Panc1 (cell line): ENCODE results near the gene CDYL2. TPM values are rescaled to one million over a fixed set of nuclear protein-coding genes. Genes with fewer than 3 reads are reported as not detected.

Experiments
- ATAC-seq: fragments of 200-7000 bp; cut with Tn5 transposase; 2 replicates; pipeline ENCODE4 v1.9.1; 2020; ENCODE audit warnings: mild to moderate bottlenecking, moderate library complexity
- BruUV-seq: library from RNA; stranded (reverse); fragments of 400-500 nt; replicated peaks from 2 replicates; lab custom pipeline; 2021; lab: Mats Ljungman, UMichigan
- CTCF ChIA-PET: fragments of 300-600 bp; sonication (Branson Sonifier 250); formaldehyde crosslinking; loops from one replicate; lab custom pipeline; 2022; ENCODE audit warnings: antibody characterized with exemption; lab: Charles Lee
- POLR2A ChIA-PET: fragments of 300-600 bp; sonication (Branson Sonifier 250); formaldehyde crosslinking; loops from one replicate; lab custom pipeline; 2022; ENCODE audit warnings: antibody characterized with exemption; lab: Charles Lee
- DNase-seq: peaks from one replicate; pipeline ENCODE4 v3.0.0-alpha.2; 2010; ENCODE audit warnings: low read depth, low spot score
- H3K27ac ChIP-seq: 2 replicates; pipeline ENCODE4 v1.5.1; 2011; ENCODE audit warnings: mild to moderate bottlenecking, low read length, inconsistent platforms
- H3K27me3 ChIP-seq: fragments of 200-500 bp; sonication (Bioruptor generic); 2 replicates; pipeline ENCODE4 v1.6.0; 2014; ENCODE audit warnings: low read length, inconsistent platforms; ENCODE audit not compliant: control insufficient read depth, insufficient read depth
- H3K36me3 ChIP-seq: fragments of 200-500 bp; sonication (Bioruptor generic); 2 replicates; pipeline ENCODE4 v1.5.1; 2014; ENCODE audit warnings: inconsistent platforms, mild to moderate bottlenecking, low read length, moderate library complexity; ENCODE audit not compliant: control insufficient read depth, insufficient read depth
- H3K4me1 ChIP-seq: 2 replicates; pipeline ENCODE4 v1.5.1; 2011; ENCODE audit warnings: inconsistent platforms, mild to moderate bottlenecking, low read length, moderate library complexity; ENCODE audit not compliant: control insufficient read depth, insufficient read depth
- H3K4me3 ChIP-seq, 2 experiments: 2 replicates each; pipeline ENCODE4 v1.5.1; 2011 to 2012; ENCODE audit warnings: low read depth in 2 of 2, low read length in 2 of 2, mild to moderate bottlenecking in 2 of 2, inconsistent platforms in 1 of 2, moderate library complexity in 1 of 2
- H3K9me3 ChIP-seq: fragments of 200-500 bp; sonication (Bioruptor generic); 2 replicates; pipeline ENCODE4 v1.5.1; 2014; ENCODE audit warnings: low read depth, mild to moderate bottlenecking, inconsistent platforms, low read length, moderate library complexity; ENCODE audit not compliant: control insufficient read depth, insufficient read depth
- POLR2AphosphoS5 ChIP-seq: IDR thresholded peaks from 2 replicates; pipeline ENCODE4 v1.6.1; 2012; ENCODE audit warnings: mild to moderate bottlenecking, low read depth, low read length, moderate library complexity
- SIN3A ChIP-seq: IDR thresholded peaks from 2 replicates; pipeline ENCODE4 v1.6.1; 2012; ENCODE audit warnings: low read depth, mild to moderate bottlenecking, low read length, moderate library complexity, borderline replicate concordance; ENCODE audit not compliant: insufficient read depth
- TCF7L2 ChIP-seq: IDR thresholded peaks from 2 replicates; pipeline ENCODE4 v1.6.1; 2011; ENCODE audit warnings: mild to moderate bottlenecking, low read depth, low read length, inconsistent platforms
- in situ Hi-C: cut with HindIII; loops from 2 replicates; pipeline ENCODE4 v1.10.0; 2016; ENCODE audit warnings: low sequenced_read_pairs, low pct_unique_long_range_greater_than_20kb
- intact Hi-C: fragments of 100-400 bp; cut with micrococcal nuclease; formaldehyde crosslinking; loops from one replicate; pipeline ENCODE4 v1.10.0; 2022; ENCODE audit not compliant: unreplicated experiment
- total RNA-seq: library from RNA; stranded (reverse); gene quantifications from one replicate; pipeline ENCODE4 v1.2.1, GENCODE V29; 2021; ENCODE audit not compliant: unreplicated experiment
- TF ChIP-seq, protein P1 (sequence below): fragments of 450-650 bp; IDR thresholded peaks from 2 replicates; pipeline ENCODE4 v1.5.1; 2017; ENCODE audit warnings: mild to moderate bottlenecking
- TF ChIP-seq, protein P2 (sequence below), 2 experiments: IDR thresholded peaks; 2 replicates each; pipeline ENCODE4 v1.6.1; 2011 to 2012; ENCODE audit warnings: low read depth in 2 of 2, control low read depth in 1 of 2, low read length in 1 of 2, mild to moderate bottlenecking in 1 of 2, moderate library complexity in 1 of 2; ENCODE audit not compliant: insufficient read depth in 1 of 2

The CDYL2 gene
- total RNA-seq, 1 experiment from 2014 or later = 6.1 TPM

DNA sequence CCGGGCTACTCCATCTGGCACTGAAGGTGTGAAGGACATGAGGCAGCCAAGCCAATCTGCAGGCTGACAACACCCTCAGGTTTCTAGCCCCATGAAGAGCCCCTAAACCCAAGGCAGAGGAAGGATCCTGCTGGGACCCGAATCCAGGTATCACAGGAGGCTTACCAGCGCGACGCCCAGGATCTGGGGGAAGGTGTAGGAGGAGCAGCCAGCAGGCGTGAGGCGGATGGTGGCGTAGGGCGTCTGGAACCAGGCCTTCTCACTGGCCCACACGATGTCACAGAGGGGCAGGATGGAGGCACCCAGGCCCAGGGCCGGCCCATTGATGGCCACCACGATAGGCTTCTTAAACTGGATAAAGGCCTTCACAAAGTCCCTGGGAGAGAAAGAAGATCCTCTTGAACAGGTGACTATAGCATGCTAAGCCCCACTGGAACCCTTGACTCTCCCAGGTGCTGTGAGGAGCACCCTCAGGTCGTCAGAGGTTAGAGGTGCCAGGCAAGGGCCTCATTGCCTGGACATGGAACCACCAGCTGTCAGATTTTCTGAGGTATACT is 191.9 kb downstream of the CDYL2 start:
- TF ChIP-seq POLR2AphosphoS5 (no peak), TCF7L2 (no peak), SIN3A (no peak)
- TF ChIP-seq, protein P1, sequence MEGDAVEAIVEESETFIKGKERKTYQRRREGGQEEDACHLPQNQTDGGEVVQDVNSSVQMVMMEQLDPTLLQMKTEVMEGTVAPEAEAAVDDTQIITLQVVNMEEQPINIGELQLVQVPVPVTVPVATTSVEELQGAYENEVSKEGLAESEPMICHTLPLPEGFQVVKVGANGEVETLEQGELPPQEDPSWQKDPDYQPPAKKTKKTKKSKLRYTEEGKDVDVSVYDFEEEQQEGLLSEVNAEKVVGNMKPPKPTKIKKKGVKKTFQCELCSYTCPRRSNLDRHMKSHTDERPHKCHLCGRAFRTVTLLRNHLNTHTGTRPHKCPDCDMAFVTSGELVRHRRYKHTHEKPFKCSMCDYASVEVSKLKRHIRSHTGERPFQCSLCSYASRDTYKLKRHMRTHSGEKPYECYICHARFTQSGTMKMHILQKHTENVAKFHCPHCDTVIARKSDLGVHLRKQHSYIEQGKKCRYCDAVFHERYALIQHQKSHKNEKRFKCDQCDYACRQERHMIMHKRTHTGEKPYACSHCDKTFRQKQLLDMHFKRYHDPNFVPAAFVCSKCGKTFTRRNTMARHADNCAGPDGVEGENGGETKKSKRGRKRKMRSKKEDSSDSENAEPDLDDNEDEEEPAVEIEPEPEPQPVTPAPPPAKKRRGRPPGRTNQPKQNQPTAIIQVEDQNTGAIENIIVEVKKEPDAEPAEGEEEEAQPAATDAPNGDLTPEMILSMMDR = no peak
- TF ChIP-seq, protein P2, sequence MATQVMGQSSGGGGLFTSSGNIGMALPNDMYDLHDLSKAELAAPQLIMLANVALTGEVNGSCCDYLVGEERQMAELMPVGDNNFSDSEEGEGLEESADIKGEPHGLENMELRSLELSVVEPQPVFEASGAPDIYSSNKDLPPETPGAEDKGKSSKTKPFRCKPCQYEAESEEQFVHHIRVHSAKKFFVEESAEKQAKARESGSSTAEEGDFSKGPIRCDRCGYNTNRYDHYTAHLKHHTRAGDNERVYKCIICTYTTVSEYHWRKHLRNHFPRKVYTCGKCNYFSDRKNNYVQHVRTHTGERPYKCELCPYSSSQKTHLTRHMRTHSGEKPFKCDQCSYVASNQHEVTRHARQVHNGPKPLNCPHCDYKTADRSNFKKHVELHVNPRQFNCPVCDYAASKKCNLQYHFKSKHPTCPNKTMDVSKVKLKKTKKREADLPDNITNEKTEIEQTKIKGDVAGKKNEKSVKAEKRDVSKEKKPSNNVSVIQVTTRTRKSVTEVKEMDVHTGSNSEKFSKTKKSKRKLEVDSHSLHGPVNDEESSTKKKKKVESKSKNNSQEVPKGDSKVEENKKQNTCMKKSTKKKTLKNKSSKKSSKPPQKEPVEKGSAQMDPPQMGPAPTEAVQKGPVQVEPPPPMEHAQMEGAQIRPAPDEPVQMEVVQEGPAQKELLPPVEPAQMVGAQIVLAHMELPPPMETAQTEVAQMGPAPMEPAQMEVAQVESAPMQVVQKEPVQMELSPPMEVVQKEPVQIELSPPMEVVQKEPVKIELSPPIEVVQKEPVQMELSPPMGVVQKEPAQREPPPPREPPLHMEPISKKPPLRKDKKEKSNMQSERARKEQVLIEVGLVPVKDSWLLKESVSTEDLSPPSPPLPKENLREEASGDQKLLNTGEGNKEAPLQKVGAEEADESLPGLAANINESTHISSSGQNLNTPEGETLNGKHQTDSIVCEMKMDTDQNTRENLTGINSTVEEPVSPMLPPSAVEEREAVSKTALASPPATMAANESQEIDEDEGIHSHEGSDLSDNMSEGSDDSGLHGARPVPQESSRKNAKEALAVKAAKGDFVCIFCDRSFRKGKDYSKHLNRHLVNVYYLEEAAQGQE (IDR thresholded peaks at IDR 0.05; ENCODE audit: insufficient read depth in 1 of 2, low read depth in 2 of 2, low read length in 1 of 2) = no peak
- Histone ChIP-seq H3K4me1 (no peaks in the 10 kb centered on the region), H3K27me3 (no peaks in the 10 kb centered on the region), H3K36me3 (no peaks in the 10 kb centered on the region), H3K4me3 (no peak overlapping the region), H3K9me3 (no peaks in the 10 kb centered on the region), H3K27ac (no peak overlapping the region)
- CTCF ChIA-PET = no interaction called here
- intact Hi-C loops = no loop called here
- DNase-seq (no peak), ATAC-seq (no peak)
- in situ Hi-C loops = no loop called here
- POLR2A ChIA-PET = no interaction called here
- no TSS peak for BruUV-seq

DNA sequence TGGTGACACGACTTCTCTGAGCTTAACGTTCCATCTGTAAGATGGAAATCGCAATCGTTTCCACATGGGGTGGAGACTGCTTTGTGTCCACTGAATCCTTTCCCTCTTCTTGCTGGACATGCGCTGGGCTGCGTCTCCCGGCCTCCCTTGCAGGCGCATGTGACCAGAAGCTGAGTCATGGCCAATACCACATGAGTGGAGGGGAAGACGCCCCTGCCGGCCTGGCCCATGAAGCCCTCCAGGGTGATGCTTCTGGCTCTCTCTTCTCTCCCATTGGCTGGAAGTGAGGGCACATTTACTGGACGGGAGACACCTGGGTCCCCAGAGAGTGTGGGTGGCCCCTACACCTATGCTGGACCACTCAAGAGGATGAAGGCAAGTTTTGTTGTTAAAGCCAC is 192.5 kb downstream of the CDYL2 start:
- DNase-seq (no peak), ATAC-seq (no peak)
- intact Hi-C loops (no loop called here), in situ Hi-C loops (no loop called here)
- TF ChIP-seq, protein P1 = no peak
- no peak for TF ChIP-seq POLR2AphosphoS5
- TF ChIP-seq SIN3A = no peak
- TF ChIP-seq TCF7L2 = no peak
- TF ChIP-seq, protein P2 (IDR thresholded peaks at IDR 0.05; ENCODE audit: insufficient read depth in 1 of 2, low read depth in 2 of 2, low read length in 1 of 2) = no peak
- no peak overlapping the region for H3K4me3 ChIP-seq
- no peak overlapping the region for H3K27ac ChIP-seq
- no peaks in the 10 kb centered on the region for H3K27me3 ChIP-seq
- no peaks in the 10 kb centered on the region for H3K36me3 ChIP-seq
- BruUV-seq = no TSS peak
- H3K9me3 ChIP-seq = no peaks in the 10 kb centered on the region
- POLR2A ChIA-PET = no interaction called here
- CTCF ChIA-PET = no interaction called here
- H3K4me1 ChIP-seq = no peaks in the 10 kb centered on the region
